NOMO-1 (cell line): ENCODE results near the gene GNAZ.

ENCODE experiments used
- DNase-seq, 2 experiments: peaks; one replicate each; lab custom pipeline; 2025; ENCODE audit not compliant: unreplicated experiment in 2 of 2; lab: John Stamatoyannopoulos, UW

The GNAZ gene

GRCh38 chr22:23090457-23090835 is 20.1 kb downstream of the GNAZ start:
- no peak for DNase-seq

DNA sequence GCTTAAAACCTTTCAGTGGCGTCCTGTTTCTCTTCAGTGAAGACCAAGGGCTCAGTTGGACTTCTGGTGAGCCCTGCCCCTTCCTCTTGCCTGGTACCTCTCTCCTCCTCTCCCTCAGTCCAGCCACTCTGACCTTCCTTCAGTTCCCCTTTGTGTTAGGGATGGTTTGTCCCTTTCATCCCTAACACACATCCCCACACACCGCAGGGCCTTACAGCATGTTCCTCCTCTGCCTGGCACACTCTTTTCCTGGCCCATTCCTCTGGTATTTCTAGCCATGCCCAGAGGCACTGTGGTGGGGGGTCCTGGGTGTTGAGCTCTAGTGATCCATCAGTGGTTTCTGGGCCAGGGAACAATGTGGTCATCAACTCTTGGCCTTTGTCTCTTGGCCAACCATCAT is 21.4 kb downstream of the GNAZ start:
- no peak for DNase-seq

GRCh38 chr22:23092217-23092955 is 22.1 kb downstream of the GNAZ start:
- DNase-seq, result no peak

DNA sequence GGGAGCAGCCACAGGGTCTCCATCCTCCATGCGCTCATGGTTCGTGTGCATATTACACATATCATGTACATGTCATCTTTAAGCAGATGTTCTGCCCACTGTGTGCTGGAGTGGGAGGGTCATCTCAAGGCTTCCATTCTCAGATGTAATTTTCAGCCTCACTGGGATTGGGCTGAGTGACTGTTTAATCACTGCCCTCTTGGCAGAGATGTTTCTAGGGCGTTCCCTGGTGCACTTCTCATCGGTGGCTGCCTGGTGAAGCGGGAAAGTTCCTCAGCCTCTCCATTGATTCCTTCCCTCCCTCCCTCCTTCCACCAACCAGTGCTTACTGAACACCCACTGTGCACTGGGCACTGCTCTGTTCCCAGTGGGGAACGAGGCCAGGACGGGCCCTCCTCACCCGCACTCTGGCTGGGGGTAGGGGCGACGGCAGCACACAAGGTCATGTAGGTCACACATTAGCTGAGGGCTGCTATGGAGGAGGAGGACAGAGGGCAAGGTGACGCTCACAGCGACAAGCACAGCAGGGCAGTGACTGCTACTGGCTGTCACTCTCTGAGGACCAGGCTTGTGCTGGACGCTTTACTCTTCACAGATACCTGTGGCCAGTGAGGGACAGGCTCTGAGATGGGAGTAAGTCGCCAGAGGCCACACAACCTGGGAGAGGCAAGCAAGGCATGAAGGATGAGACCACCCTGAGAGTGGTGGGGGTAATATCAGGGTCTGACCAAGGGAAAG is 22.9 kb downstream of the GNAZ start:
- no peak for DNase-seq

GRCh38 chr22:23094260-23094659 is 23.9 kb downstream of the GNAZ start:
- no peak for DNase-seq

DNA sequence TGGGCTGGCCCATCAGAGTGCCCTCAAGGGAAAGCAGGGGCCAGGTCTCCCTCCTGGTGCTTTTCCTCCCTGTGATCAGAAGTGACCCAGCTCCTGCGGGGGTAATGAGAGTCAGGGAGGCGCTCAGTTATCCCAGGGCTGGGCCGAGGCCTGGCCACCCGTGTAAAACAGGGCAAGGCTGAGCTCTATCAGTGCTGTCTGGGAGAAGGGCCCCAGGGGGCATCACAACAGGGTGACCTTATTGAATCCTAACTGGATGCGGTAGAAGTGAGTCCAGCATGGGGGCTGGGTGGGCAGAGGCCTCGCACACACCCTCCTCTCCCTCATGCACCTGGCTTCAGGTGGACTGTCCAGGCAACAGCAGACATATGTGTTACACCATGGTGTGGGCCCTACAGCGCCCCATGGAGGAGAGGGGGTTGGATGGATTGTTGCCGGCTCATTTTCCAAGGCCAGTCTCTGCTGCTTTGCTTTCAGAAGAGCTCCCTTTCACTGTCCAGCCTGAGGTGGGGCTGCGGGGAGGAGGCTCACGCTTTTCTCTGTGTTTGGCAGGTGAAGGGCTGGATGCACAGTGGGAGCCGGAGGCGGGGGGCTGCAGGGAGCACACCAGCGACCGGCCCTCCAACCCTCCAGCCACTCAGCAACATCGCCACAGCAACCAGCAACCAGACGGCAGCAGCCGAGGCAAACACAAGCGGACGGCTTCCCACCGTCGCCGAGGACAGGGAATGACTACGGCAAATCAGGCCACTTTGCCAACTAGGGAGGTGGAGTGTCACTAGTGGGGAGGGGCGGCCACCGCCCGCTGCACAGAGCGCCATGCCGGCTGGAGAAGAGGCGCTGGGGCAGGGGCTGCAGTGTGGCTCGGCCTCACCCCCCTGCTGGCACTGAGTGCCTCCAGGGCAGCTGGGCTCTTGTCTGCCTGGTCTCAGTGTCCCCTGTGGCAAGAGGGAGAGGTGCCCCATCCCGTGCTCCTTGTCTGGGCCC is 24.7 kb downstream of the GNAZ start:
- no peak for DNase-seq

- no peak for DNase-seq
These were observed 25.5 kb downstream of the GNAZ start for GRCh38 chr22:23095733-23096342.

GRCh38 chr22:23097412-23098229 is 27.3 kb downstream of the GNAZ start:
- DNase-seq, result no peak

GRCh38 chr22:23098230-23098705 is 27.9 kb downstream of the GNAZ start:
- no peak for DNase-seq

GRCh38 chr22:23098718-23099530 is 28.6 kb downstream of the GNAZ start:
- DNase-seq, result no peak

DNA sequence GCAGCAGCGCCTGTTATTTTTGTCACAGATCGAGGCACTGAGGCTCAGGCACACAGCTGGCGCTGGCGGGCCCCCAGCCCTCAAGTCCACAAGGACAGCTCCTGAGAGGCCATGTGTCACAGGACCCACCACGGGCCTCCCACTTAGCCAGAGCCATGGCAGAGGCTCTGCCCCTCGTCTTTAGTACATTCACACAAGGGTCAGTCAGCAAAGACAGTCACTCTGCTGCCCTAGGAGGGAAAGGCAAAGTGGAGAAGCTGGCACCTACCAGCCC is 29.1 kb downstream of the GNAZ start:
- no peak for DNase-seq

- no peak for DNase-seq
These were observed 29.9 kb downstream of the GNAZ start for GRCh38 chr22:23100124-23100801.

DNA sequence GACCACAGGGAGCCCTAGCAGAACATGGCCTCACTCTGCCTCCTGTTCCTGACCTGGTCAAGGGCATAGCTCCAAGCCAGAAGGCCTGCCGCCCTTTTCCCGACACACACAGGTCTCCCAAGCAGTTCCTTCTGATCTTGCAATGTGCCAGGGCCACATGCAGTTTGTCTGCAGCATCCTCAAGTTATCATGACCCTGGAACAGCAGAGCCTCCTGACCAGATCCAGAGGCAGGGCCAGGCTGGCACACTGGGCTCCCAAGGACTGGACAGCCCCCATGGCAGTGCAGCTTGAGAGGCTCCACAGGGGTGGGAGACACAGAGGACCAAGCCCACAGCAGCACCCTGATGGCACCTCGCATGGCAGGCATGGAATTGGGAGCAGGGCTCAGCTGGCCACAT is 31.2 kb downstream of the GNAZ start:
- no peak for DNase-seq

DNA sequence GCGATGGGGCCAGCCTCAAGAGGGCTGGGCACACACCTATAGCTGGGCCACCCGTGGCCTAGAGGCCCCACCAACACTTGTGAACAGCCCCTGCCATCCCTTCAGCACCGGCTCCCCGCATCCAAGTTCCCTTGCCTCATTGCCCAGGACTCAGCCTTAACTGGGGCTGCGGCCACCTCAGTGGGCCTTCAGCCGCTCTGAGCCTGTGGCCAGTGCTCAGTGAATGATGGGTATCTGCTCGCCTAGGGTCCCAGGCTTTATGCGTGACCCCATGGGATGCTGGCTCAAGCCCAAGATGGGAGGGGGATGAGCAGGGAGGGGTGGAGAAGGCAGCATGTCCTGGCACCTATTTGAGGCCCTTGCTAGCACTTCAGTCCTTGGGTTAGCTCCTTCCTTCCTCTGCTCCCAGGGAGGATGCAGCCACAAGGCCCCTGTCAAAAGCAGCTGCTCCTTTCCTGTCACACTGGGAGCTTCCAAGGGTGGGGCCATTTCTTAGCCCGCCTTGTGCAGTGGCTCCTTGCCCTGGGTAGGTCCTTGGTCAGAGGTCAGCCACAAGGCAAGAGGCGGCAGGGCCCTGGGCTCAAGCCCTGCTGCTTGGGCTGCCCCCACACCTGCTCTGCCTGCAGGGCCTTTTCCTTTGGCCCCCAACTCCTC is 31.8 kb downstream of the GNAZ start:
- DNase-seq, result no peak

- DNase-seq, result no peak
These were observed 32.5 kb downstream of the GNAZ start for GRCh38 chr22:23102776-23103175.

- DNase-seq, result no peak
These were observed 33.1 kb downstream of the GNAZ start for GRCh38 chr22:23103199-23103954.

- no peak for DNase-seq
These were observed 34.1 kb downstream of the GNAZ start for GRCh38 chr22:23104187-23104971.
